NB4 (cell line): Measurements from ENCODE around the gene NT5DC3.
A peak's percentile ranks its signal among the peaks of the same experiment; 100 is the strongest.
"Not testable (repeated sequence)": the region's sequence is repeated elsewhere in the genome, so short reads cannot be mapped to it uniquely, and the experiment has no call there.

Experiments used
- DNase-seq: peaks from one replicate; pipeline ENCODE4 v3.0.0; 2010; ENCODE audit warnings: low read depth
- H3K4me3 ChIP-seq: one replicate; pipeline ENCODE4 v1.5.1; 2011; ENCODE audit warnings: mild to moderate bottlenecking, low read depth, low read length, moderate library complexity
- CTCF ChIP-seq: IDR thresholded peaks from one replicate; pipeline ENCODE4 v1.5.1; 2012; ENCODE audit warnings: low read depth, low read length
- MAX ChIP-seq: IDR thresholded peaks from 2 replicates; pipeline ENCODE4 v1.6.1; 2011; ENCODE audit warnings: low read depth, low read length
- MYC ChIP-seq: IDR thresholded peaks from 2 replicates; pipeline ENCODE4 v1.6.1; 2011; ENCODE audit warnings: low read depth, low read length
- POLR2A ChIP-seq: IDR thresholded peaks from 2 replicates; pipeline ENCODE4 v1.6.1; 2011; ENCODE audit warnings: mild to moderate bottlenecking; ENCODE audit not compliant: insufficient read length; ENCODE audit errors: extremely low read depth

Gene NT5DC3

GRCh38 chr12:103838254-103838914 lies 2.6 kb downstream of the NT5DC3 start:
- no peak overlapping the region for H3K4me3 ChIP-seq
- no peak for DNase-seq
- TF ChIP-seq POLR2A, result no peak
- TF ChIP-seq CTCF, result no peak
- TF ChIP-seq MYC, result no peak

- DNase-seq, result no peak
- TF ChIP-seq CTCF (no peak), POLR2A (no peak), MAX (no peak), MYC (no peak)
- H3K4me3 ChIP-seq, result no peak overlapping the region
Observed at GRCh38 chr12:103836345-103836744, 4.7 kb downstream of the NT5DC3 start.

- DNase-seq, H3K4me3 ChIP-seq: not testable (repeated sequence)
Observed at GRCh38 chr12:103835747-103836335, 5.2 kb downstream of the NT5DC3 start.

GRCh38 chr12:103834942-103835341 lies 6.1 kb downstream of the NT5DC3 start:
- TF ChIP-seq POLR2A, result no peak
- no peak for TF ChIP-seq MYC
- no peak for TF ChIP-seq MAX
- TF ChIP-seq CTCF, result no peak
- no peak for DNase-seq
- no peak overlapping the region for H3K4me3 ChIP-seq

- no peak for TF ChIP-seq POLR2A
- TF ChIP-seq CTCF, result peak; percentile 57
- TF ChIP-seq MAX, result no peak
- no peak for TF ChIP-seq MYC
- peak; percentile 83 for DNase-seq
Observed at GRCh38 chr12:103833891-103834290, 7.1 kb downstream of the NT5DC3 start.

GRCh38 chr12:103833095-103833775 lies 7.8 kb downstream of the NT5DC3 start:
- peak; percentile 65 for DNase-seq
- TF ChIP-seq MAX (no peak), POLR2A (no peak), CTCF (no peak), MYC (no peak)
- no peak overlapping the region for H3K4me3 ChIP-seq

More at GRCh38 chr12:103833891-103834290, 7.1 kb downstream of the NT5DC3 start:
- no peak overlapping the region for H3K4me3 ChIP-seq
